Breast epithelium (tissue), 3 donors: Measurements from ENCODE around the gene PTGR3.

Experiments
- POLR2A ChIP-seq: fragments of 450-650 bp; IDR thresholded peaks from one replicate; pipeline ENCODE4 v1.6.1; 2016; ENCODE audit warnings: antibody characterized with exemption, mild to moderate bottlenecking, moderate library complexity
- POLR2AphosphoS5 ChIP-seq, 3 donors: sonication (generic); formaldehyde crosslinking; IDR thresholded peaks; one replicate each; pipeline ENCODE4 v1.6.1; 2017; ENCODE audit warnings: antibody characterized with exemption in 3 of 3
- TF ChIP-seq, protein P1 (sequence below), 3 donors: fragments of 450-650 bp; IDR thresholded peaks; one replicate each; pipeline ENCODE4 v1.5.1; 2016 to 2017; ENCODE audit warnings: antibody characterized with exemption in 3 of 3, mild to moderate bottlenecking in 3 of 3, moderate library complexity in 3 of 3

GRCh38 chr18:75231053-75231406, 22.1 kb upstream of the PTGR3 start:
- TF ChIP-seq, protein P1, sequence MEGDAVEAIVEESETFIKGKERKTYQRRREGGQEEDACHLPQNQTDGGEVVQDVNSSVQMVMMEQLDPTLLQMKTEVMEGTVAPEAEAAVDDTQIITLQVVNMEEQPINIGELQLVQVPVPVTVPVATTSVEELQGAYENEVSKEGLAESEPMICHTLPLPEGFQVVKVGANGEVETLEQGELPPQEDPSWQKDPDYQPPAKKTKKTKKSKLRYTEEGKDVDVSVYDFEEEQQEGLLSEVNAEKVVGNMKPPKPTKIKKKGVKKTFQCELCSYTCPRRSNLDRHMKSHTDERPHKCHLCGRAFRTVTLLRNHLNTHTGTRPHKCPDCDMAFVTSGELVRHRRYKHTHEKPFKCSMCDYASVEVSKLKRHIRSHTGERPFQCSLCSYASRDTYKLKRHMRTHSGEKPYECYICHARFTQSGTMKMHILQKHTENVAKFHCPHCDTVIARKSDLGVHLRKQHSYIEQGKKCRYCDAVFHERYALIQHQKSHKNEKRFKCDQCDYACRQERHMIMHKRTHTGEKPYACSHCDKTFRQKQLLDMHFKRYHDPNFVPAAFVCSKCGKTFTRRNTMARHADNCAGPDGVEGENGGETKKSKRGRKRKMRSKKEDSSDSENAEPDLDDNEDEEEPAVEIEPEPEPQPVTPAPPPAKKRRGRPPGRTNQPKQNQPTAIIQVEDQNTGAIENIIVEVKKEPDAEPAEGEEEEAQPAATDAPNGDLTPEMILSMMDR (IDR thresholded peaks at IDR 0.05): no peak
- TF ChIP-seq POLR2A (no peak), POLR2AphosphoS5 (IDR thresholded peaks at IDR 0.05) (no peak)
